H9 (cell line): ENCODE data around the gene GXYLT2. TPM values are rescaled to one million over a fixed set of nuclear protein-coding genes. Genes with fewer than 3 reads are reported as not detected.

Experiments
- DNase-seq: peaks from one replicate; pipeline ENCODE4 v3.0.0-alpha.2; 2017
- H2AFZ ChIP-seq: one replicate; pipeline ENCODE4 v1.6.1; 2013; ENCODE audit warnings: mild to moderate bottlenecking, low read length, control low read depth, moderate library complexity
- H2AK5ac ChIP-seq: 2 replicates; pipeline ENCODE4 v1.6.1; 2013; ENCODE audit warnings: low read length, control low read depth, mixed read lengths; ENCODE audit not compliant: insufficient read length
- H2BK120ac ChIP-seq: one replicate; pipeline ENCODE4 v1.6.1; 2013; ENCODE audit warnings: low read depth, mild to moderate bottlenecking, low read length, control low read depth, inconsistent platforms; ENCODE audit not compliant: poor library complexity, severe bottlenecking
- H2BK12ac ChIP-seq: 2 replicates; pipeline ENCODE4 v1.6.1; 2013; ENCODE audit warnings: low read length, control low read depth, mixed read lengths, low read depth; ENCODE audit not compliant: insufficient read length
- H2BK15ac ChIP-seq: 2 replicates; pipeline ENCODE4 v1.6.1; 2013; ENCODE audit warnings: low read depth, low read length, control low read depth
- H2BK20ac ChIP-seq: one replicate; pipeline ENCODE4 v1.6.1; 2013; ENCODE audit warnings: low read depth, mild to moderate bottlenecking, low read length, control low read depth, inconsistent platforms; ENCODE audit not compliant: poor library complexity, severe bottlenecking
- H2BK5ac ChIP-seq: 2 replicates; pipeline ENCODE4 v1.6.1; 2013; ENCODE audit warnings: low read length, control low read depth, mixed read lengths; ENCODE audit not compliant: insufficient read length
- H3K14ac ChIP-seq: 2 replicates; pipeline ENCODE4 v1.6.1; 2013; ENCODE audit warnings: low read length, control low read depth; ENCODE audit not compliant: insufficient read depth
- H3K18ac ChIP-seq: 2 replicates; pipeline ENCODE4 v1.6.1; 2013; ENCODE audit warnings: low read depth, mild to moderate bottlenecking, mixed read lengths, low read length, control low read depth; ENCODE audit not compliant: insufficient read length
- H3K23ac ChIP-seq: 2 replicates; pipeline ENCODE4 v1.6.1; 2013; ENCODE audit warnings: low read length, control low read depth, mixed read lengths, low read depth; ENCODE audit not compliant: insufficient read length
- H3K23me2 ChIP-seq: 2 replicates; pipeline ENCODE4 v1.6.1; 2013; ENCODE audit warnings: low read depth, mild to moderate bottlenecking, mixed read lengths, low read length, control low read depth; ENCODE audit not compliant: insufficient read length, poor library complexity, severe bottlenecking
- H3K27ac ChIP-seq: 2 replicates; pipeline ENCODE4 v1.5.1; 2013; ENCODE audit warnings: low read length, control low read depth, mixed read lengths, low read depth; ENCODE audit not compliant: insufficient read length
- H3K27me3 ChIP-seq: 2 replicates; pipeline ENCODE4 v1.6.1; 2013; ENCODE audit warnings: low read length, control low read depth, inconsistent platforms; ENCODE audit not compliant: insufficient read depth
- H3K4ac ChIP-seq: 2 replicates; pipeline ENCODE4 v1.6.1; 2013; ENCODE audit warnings: low read depth, mild to moderate bottlenecking, control low read depth, inconsistent platforms, low read length, moderate library complexity
- H3K4me1 ChIP-seq: 2 replicates; pipeline ENCODE4 v1.6.1; 2013; ENCODE audit warnings: low read length, control low read depth, inconsistent platforms; ENCODE audit not compliant: insufficient read depth
- H3K4me2 ChIP-seq: 2 replicates; pipeline ENCODE4 v1.6.1; 2013; ENCODE audit warnings: low read length, control low read depth, mixed read lengths; ENCODE audit not compliant: insufficient read length, insufficient read depth
- H3K56ac ChIP-seq: 2 replicates; pipeline ENCODE4 v1.6.1; 2013; ENCODE audit warnings: low read depth, mild to moderate bottlenecking, mixed read lengths, low read length, control low read depth; ENCODE audit not compliant: insufficient read length
- H3K79me1 ChIP-seq: 2 replicates; pipeline ENCODE4 v1.6.1; 2013; ENCODE audit warnings: low read depth, mild to moderate bottlenecking, moderate library complexity, low read length, control low read depth, inconsistent platforms; ENCODE audit not compliant: insufficient read depth, poor library complexity, severe bottlenecking
- H3K79me2 ChIP-seq: 2 replicates; pipeline ENCODE4 v1.6.1; 2013; ENCODE audit warnings: low read length, control low read depth, inconsistent platforms; ENCODE audit not compliant: insufficient read depth
- H3K9ac ChIP-seq: 2 replicates; pipeline ENCODE4 v1.6.1; 2013; ENCODE audit warnings: low read length, control low read depth, mixed read lengths; ENCODE audit not compliant: insufficient read length; ENCODE audit errors: extremely low read depth
- H3K9me3 ChIP-seq: one replicate; pipeline ENCODE4 v1.6.1; 2013; ENCODE audit warnings: low read depth, low read length, inconsistent platforms; ENCODE audit not compliant: control insufficient read depth
- H3T11ph ChIP-seq: one replicate; pipeline ENCODE4 v1.6.1; 2013; ENCODE audit warnings: mild to moderate bottlenecking, low read length, control low read depth, inconsistent platforms
- H4K20me1 ChIP-seq: one replicate; pipeline ENCODE4 v1.6.1; 2013; ENCODE audit not compliant: control insufficient read depth, insufficient read length, insufficient read depth
- H4K5ac ChIP-seq: 2 replicates; pipeline ENCODE4 v1.6.1; 2013; ENCODE audit warnings: low read depth, mild to moderate bottlenecking, mixed read lengths, low read length, control low read depth; ENCODE audit not compliant: insufficient read length
- H4K8ac ChIP-seq: replicated peaks from 2 replicates; pipeline ENCODE4 v1.6.1; 2013; ENCODE audit warnings: low read length, control low read depth, mixed read lengths, low read depth; ENCODE audit not compliant: insufficient read length
- H4K91ac ChIP-seq: 2 replicates; pipeline ENCODE4 v1.6.1; 2013; ENCODE audit warnings: low read depth, mild to moderate bottlenecking, moderate library complexity, mixed read lengths, low read length, control low read depth; ENCODE audit not compliant: insufficient read length
- H3K27ac Mint-ChIP-seq, 3 experiments: 2 replicates in 2 of 3; 3 replicates in 1 of 3; pipeline ENCODE4 v1.8.0; 2020 to 2021; ENCODE audit warnings: mixed read lengths in 3 of 3, mild to moderate bottlenecking in 1 of 3, moderate library complexity in 1 of 3
- H3K27me3 Mint-ChIP-seq: 2 replicates; pipeline ENCODE4 v1.8.0; 2021; ENCODE audit warnings: low read depth, mild to moderate bottlenecking, moderate library complexity, mixed read lengths
- H3K36me3 Mint-ChIP-seq, 3 experiments: 2 replicates in 2 of 3; 3 replicates in 1 of 3; pipeline ENCODE4 v1.8.0; 2020 to 2021; ENCODE audit warnings: low read depth in 3 of 3, mixed read lengths in 3 of 3; ENCODE audit not compliant: insufficient read depth in 1 of 3
- H3K4me1 Mint-ChIP-seq, 2 experiments: 2 replicates each; pipeline ENCODE4 v1.8.0; 2020; ENCODE audit warnings: mixed read lengths in 2 of 2
- H3K4me3 Mint-ChIP-seq, 2 experiments: 2 replicates in 1 of 2; 3 replicates in 1 of 2; pipeline ENCODE4 v1.8.0; 2020 to 2021; ENCODE audit warnings: mild to moderate bottlenecking in 2 of 2, mixed read lengths in 2 of 2, moderate library complexity in 1 of 2
- H3K9me3 Mint-ChIP-seq, 2 experiments: 2 replicates in 1 of 2; 3 replicates in 1 of 2; pipeline ENCODE4 v1.8.0; 2020; ENCODE audit warnings: mild to moderate bottlenecking in 2 of 2, mixed read lengths in 2 of 2, moderate library complexity in 1 of 2
- WGBS: extraction: QIAGEN DNeasy Blood & Tissue Kit; methylation state at CpG from one replicate; pipeline ENCODE4 v1.1.7; 2013; ENCODE audit warnings: missing lambda C conversion rate, low lambda C conversion rate, mixed read lengths; ENCODE audit not compliant: insufficient read length; ENCODE audit errors: extremely low coverage; 5-methylcytosine and 5-hydroxymethylcytosine counted together
- total RNA-seq: library from RNA; stranded (reverse); gene quantifications from 2 replicates; pipeline ENCODE4 v1.2.1, GENCODE V29; 2021
- TF ChIP-seq, protein P1 (sequence below): fragments of 200-600 bp; sonication (generic); conservative IDR thresholded peaks from 3 replicates; pipeline ENCODE4 v1.8.0; 2021; ENCODE audit warnings: antibody characterized with exemption, mild to moderate bottlenecking

GXYLT2 gene
- total RNA-seq, 1 experiment from 2014 or later = 2.0 TPM

DNA sequence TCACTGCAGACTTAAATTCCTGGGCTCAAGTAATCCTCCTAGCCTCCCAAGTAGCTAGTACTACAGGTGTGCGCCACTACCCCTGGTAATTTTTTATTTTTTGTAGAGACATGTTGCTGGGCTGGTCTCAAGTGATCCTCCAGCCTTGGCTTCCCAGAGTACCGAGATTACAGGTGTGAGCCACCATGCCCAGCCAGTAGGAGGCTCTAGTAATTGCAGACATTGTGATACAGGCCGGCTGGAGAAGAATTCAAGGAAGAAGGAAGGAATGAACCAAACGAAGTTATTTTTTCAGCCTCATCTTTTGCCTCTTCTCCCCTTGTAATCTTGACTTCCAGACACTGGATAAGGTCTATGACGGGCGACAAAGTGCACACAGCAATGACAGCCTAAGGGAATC, 105.5 kb downstream of the GXYLT2 start:
- peaks cover 8% of the 10 kb centered on the region; the same call in 1 of the 2 replicates for H3K79me2 ChIP-seq
- no peaks in the 10 kb centered on the region for H3K79me1 ChIP-seq
- H4K20me1 ChIP-seq = no peaks in the 10 kb centered on the region
- peaks cover 7 to 12% of the 10 kb centered on the region in 2 experiments for H3K4me1 Mint-ChIP-seq
- H3K4me3 Mint-ChIP-seq = no peak overlapping the region
- H3K36me3 Mint-ChIP-seq = peaks cover 3 to 9% (median 9%) of the 10 kb centered on the region in 3 experiments
- no peak overlapping the region for H4K8ac ChIP-seq
- no peak overlapping the region for H3K18ac ChIP-seq
- no peak overlapping the region for H2BK5ac ChIP-seq
- no peak overlapping the region for H2BK15ac ChIP-seq
- H2BK20ac ChIP-seq = no peak overlapping the region
- no peaks in the 10 kb centered on the region; the same call in 1 of the 2 replicates for H3K27me3 Mint-ChIP-seq
- TF ChIP-seq, protein P1, sequence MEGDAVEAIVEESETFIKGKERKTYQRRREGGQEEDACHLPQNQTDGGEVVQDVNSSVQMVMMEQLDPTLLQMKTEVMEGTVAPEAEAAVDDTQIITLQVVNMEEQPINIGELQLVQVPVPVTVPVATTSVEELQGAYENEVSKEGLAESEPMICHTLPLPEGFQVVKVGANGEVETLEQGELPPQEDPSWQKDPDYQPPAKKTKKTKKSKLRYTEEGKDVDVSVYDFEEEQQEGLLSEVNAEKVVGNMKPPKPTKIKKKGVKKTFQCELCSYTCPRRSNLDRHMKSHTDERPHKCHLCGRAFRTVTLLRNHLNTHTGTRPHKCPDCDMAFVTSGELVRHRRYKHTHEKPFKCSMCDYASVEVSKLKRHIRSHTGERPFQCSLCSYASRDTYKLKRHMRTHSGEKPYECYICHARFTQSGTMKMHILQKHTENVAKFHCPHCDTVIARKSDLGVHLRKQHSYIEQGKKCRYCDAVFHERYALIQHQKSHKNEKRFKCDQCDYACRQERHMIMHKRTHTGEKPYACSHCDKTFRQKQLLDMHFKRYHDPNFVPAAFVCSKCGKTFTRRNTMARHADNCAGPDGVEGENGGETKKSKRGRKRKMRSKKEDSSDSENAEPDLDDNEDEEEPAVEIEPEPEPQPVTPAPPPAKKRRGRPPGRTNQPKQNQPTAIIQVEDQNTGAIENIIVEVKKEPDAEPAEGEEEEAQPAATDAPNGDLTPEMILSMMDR = peak; percentile 53
- H3K4me2 ChIP-seq = no peak overlapping the region
- H3K27me3 ChIP-seq = no peaks in the 10 kb centered on the region
- H3K23ac ChIP-seq = no peak overlapping the region
- no peaks in the 10 kb centered on the region for H3K9me3 Mint-ChIP-seq
- no peak overlapping the region for H3K27ac ChIP-seq
- H2BK120ac ChIP-seq = no peak overlapping the region
- H3K27ac Mint-ChIP-seq = no peak overlapping the region
- no peak overlapping the region for H3K4ac ChIP-seq
- H3T11ph ChIP-seq = no peak overlapping the region
- no CpG with 5 or more reads among the region's 6 CpGs for WGBS
- H3K14ac ChIP-seq = no peak overlapping the region
- H2AFZ ChIP-seq = peak overlapping the region; percentile 53
- no peak overlapping the region for H3K56ac ChIP-seq
- no peak overlapping the region for H4K5ac ChIP-seq
- H4K91ac ChIP-seq = no peak overlapping the region
- H3K23me2 ChIP-seq = peaks cover 10% of the 10 kb centered on the region
- H3K9me3 ChIP-seq = no peaks in the 10 kb centered on the region
- H2AK5ac ChIP-seq = no peak overlapping the region
- H3K4me1 ChIP-seq = no peaks in the 10 kb centered on the region
- H2BK12ac ChIP-seq = no peak overlapping the region
- no peak overlapping the region for H3K9ac ChIP-seq
- DNase-seq = peak; percentile 43
